Stimulated activated CD8-positive, alpha-beta memory T cell treated with anti-CD3 and anti-CD28 coated beads, Interleukin-4, amount 100 ng/mL, for 4 hours (primary cell): ENCODE measurements around the gene RNF151.
"Not testable (repeated sequence)": the region's sequence is repeated elsewhere in the genome, so short reads cannot be mapped to it uniquely, and the experiment has no call there.

Source experiments
- DNase-seq, 2 donors: peaks; one replicate each; pipeline ENCODE4 v3.0.0-alpha.2; 2020; ENCODE audit warnings: low read depth in 2 of 2, low spot score in 1 of 2

Gene RNF151

GRCh38 chr16:1938910-1939309 is 27.7 kb upstream of the RNF151 start:
- DNase-seq = no peak

- not testable (repeated sequence) for DNase-seq
These were observed 26.8 kb upstream of the RNF151 start for GRCh38 chr16:1939833-1940232.

- no peak for DNase-seq
These were observed 26.1 kb upstream of the RNF151 start for GRCh38 chr16:1940273-1941161.

- DNase-seq = no peak
These were observed 25.3 kb upstream of the RNF151 start for GRCh38 chr16:1941162-1942046.

- no peak for DNase-seq
These were observed 24.4 kb upstream of the RNF151 start for GRCh38 chr16:1942047-1942809.

- peak; percentile 95 to 99 for DNase-seq
These were observed 23.6 kb upstream of the RNF151 start, which contains the start of gene MSRB1 for GRCh38 chr16:1942810-1943726. TSS of gene MSRB1 (minus strand) at chr16:1943199. CDS start at chr16:1943156, 43 bp downstream.

GRCh38 chr16:1944612-1945199 is 21.9 kb upstream of the RNF151 start:
- DNase-seq = no peak

GRCh38 chr16:1945559-1946391 is 20.9 kb upstream of the RNF151 start:
- DNase-seq = no peak

GRCh38 chr16:1946495-1947368 is 19.9 kb upstream of the RNF151 start:
- DNase-seq = no peak

GRCh38 chr16:1947369-1947670 is 19.3 kb upstream of the RNF151 start:
- DNase-seq = no peak

GRCh38 chr16:1949507-1949906 is 17.1 kb upstream of the RNF151 start:
- no peak for DNase-seq

- no peak for DNase-seq
These were observed 16.6 kb upstream of the RNF151 start for GRCh38 chr16:1950047-1950446.

- DNase-seq = no peak
These were observed 16.1 kb upstream of the RNF151 start for GRCh38 chr16:1950559-1950958.

GRCh38 chr16:1953734-1954133 is 12.9 kb upstream of the RNF151 start:
- DNase-seq = no peak

- DNase-seq = not testable (repeated sequence)
These were observed 9.1 kb upstream of the RNF151 start for GRCh38 chr16:1957434-1958142.

- not testable (repeated sequence) for DNase-seq
These were observed 8.5 kb upstream of the RNF151 start for GRCh38 chr16:1958143-1958491.

GRCh38 chr16:1958715-1959268 is 7.9 kb upstream of the RNF151 start:
- no peak for DNase-seq
